ENCODE results near the gene KLRC1. TPM values are rescaled to one million over a fixed set of nuclear protein-coding genes. Genes with fewer than 3 reads are reported as not detected.
A peak's percentile ranks its signal among the peaks of the same experiment; 100 is the strongest.
"Not testable (repeated sequence)": the region's sequence is repeated elsewhere in the genome, so short reads cannot be mapped to it uniquely, and the experiment has no call there.

Gene KLRC1
- total RNA-seq, 1 experiment from 2014 or later = not detected

DNA sequence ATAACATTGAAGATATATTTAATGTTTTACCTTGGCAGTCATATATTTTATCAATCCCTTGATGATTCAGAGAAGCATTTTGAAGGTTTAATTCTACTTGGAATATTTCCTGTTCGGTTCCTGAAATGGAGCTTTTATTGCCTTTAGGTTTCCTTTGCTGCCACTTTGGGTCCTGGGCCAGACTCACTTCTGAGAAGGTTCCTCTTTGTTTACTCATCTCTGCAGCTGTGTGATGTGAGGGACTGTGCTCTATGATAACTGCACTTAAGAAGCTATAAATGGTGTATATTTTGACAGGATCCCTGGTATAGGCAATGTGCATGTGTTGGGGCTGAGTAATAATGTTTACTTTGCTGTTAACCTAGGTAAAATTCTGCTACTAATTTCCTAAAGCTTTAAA is 32.8 kb downstream of the KLRC1 start, which contains the start of gene KLRC3:
KLRC3 (minus strand) TSS at position 262 of the 400 bp plus-strand sequence; CDS start at position 217, 45 bp downstream.
- intact Hi-C loops (cut with micrococcal nuclease; ENCODE audit: unreplicated experiment); H3K36me3 ChIP-seq (ENCODE audit: control insufficient read depth, insufficient read depth, low read length); in situ Hi-C loops (cut with HindIII; ENCODE audit: low pct_unique_long_range_greater_than_20kb, low sequenced_read_pairs); H3K27me3 ChIP-seq (ENCODE audit: control insufficient read depth, insufficient read depth, low read length); ATAC-seq; DNase-seq (ENCODE audit: low read depth, low spot score); BruUV-seq (replicated peaks); H3K4me1 ChIP-seq (ENCODE audit: control insufficient read depth, insufficient read depth, low read length); POLR2A ChIA-PET; H3K9me3 ChIP-seq (ENCODE audit: control insufficient read depth, insufficient read depth, low read depth, low read length); CTCF ChIA-PET: not testable (repeated sequence)
- Histone ChIP-seq H3K27ac (ENCODE audit: low read length) (peak within 1 kb of the TSS; percentile 44; the same call in 1 of the 2 replicates), H3K4me3 (ENCODE audit: low read depth in 2 of 2, low read length in 2 of 2) (peak within 1 kb of the TSS in 1 of 2 experiments; percentile 26; a peak in 1 of 4 replicates)

DNA sequence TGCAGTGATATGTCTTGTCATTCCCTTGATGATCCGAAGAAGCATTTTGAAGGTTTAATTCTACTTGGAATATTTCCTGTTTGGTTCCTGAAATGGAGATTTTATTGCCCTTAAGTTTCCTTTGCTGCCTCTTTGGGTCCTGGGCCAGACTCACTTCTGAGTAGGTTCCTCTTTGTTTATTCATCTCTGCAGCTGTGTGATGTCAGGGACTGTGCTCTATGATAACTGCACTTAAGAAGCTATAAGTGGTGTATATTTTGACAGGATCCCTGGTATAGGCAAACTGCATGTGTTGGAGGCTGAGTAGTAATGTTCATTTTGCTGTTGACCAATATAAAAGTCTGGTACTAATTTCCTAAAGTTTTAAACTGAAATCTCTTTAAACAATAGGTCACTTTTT is 43.8 kb downstream of the KLRC1 start, which contains the start of gene KLRC4:
KLRC4 (minus strand) TSS at position 366 of the 400 bp plus-strand sequence; CDS start at position 184, 182 bp downstream.
- DNase-seq (ENCODE audit: low read depth, low spot score) (no peak), ATAC-seq (peak; percentile 77; the same call in 1 of the 2 replicates)
- Histone ChIP-seq H3K9me3 (ENCODE audit: control insufficient read depth, insufficient read depth, low read depth, low read length) (0 out of 2 replicates have a peak, but pooled peaks cover 2% of the 10 kb centered on the region), H3K4me1 (ENCODE audit: control insufficient read depth, insufficient read depth, low read length) (peaks cover 7% of the 10 kb centered on the region; the same call in 1 of the 2 replicates), H3K4me3 (ENCODE audit: low read depth in 2 of 2, low read length in 2 of 2) (peak within 1 kb of the TSS in 1 of 2 experiments; percentile 12; a peak in 2 of 4 replicates), H3K36me3 (ENCODE audit: control insufficient read depth, insufficient read depth, low read length) (no peaks in the 10 kb centered on the region), H3K27ac (ENCODE audit: low read length) (peak within 1 kb of the TSS; percentile 61), H3K27me3 (ENCODE audit: control insufficient read depth, insufficient read depth, low read length) (no peaks in the 10 kb centered on the region)
- TF ChIP-seq SIN3A (IDR thresholded peaks at IDR 0.05; ENCODE audit: borderline replicate concordance, insufficient read depth, low read depth, low read length) = no peak
- TF ChIP-seq REST (IDR thresholded peaks at IDR 0.05; ENCODE audit: insufficient read depth in 1 of 2, low read depth in 2 of 2, low read length in 1 of 2) = no peak
- no peak for TF ChIP-seq TCF7L2 (IDR thresholded peaks at IDR 0.05; ENCODE audit: low read depth, low read length)
- TF ChIP-seq CTCF (IDR thresholded peaks at IDR 0.05) = no peak
- TF ChIP-seq POLR2AphosphoS5 (IDR thresholded peaks at IDR 0.05; ENCODE audit: low read depth, low read length) = no peak
- in situ Hi-C loops (cut with HindIII; ENCODE audit: low pct_unique_long_range_greater_than_20kb, low sequenced_read_pairs) (no loop called here), intact Hi-C loops (cut with micrococcal nuclease; ENCODE audit: unreplicated experiment) (no loop called here)
- ChIA-PET POLR2A (no interaction called here), CTCF (no interaction called here)
- no TSS peak for BruUV-seq (replicated peaks)

- ATAC-seq = no peak
- H3K4me1 ChIP-seq (ENCODE audit: control insufficient read depth, insufficient read depth, low read length) = peaks cover 7% of the 10 kb centered on the region; the same call in 1 of the 2 replicates
- H3K27me3 ChIP-seq (ENCODE audit: control insufficient read depth, insufficient read depth, low read length) = no peaks in the 10 kb centered on the region
- in situ Hi-C loops (cut with HindIII; ENCODE audit: low pct_unique_long_range_greater_than_20kb, low sequenced_read_pairs) (no loop called here), intact Hi-C loops (cut with micrococcal nuclease; ENCODE audit: unreplicated experiment) (no loop called here)
- CTCF ChIA-PET = no interaction called here
- H3K9me3 ChIP-seq (ENCODE audit: control insufficient read depth, insufficient read depth, low read depth, low read length) = 0 out of 2 replicates have a peak, but pooled peaks cover 2% of the 10 kb centered on the region
- no peaks in the 10 kb centered on the region; the same call in 1 of the 2 replicates for H3K36me3 ChIP-seq (ENCODE audit: control insufficient read depth, insufficient read depth, low read length)
- H3K4me3 ChIP-seq (ENCODE audit: low read depth in 2 of 2, low read length in 2 of 2) = peak overlapping the region in 1 of 2 experiments; percentile 12; a peak in 2 of 4 replicates
- TF ChIP-seq TCF7L2 (IDR thresholded peaks at IDR 0.05; ENCODE audit: low read depth, low read length) = no peak
- no peak for TF ChIP-seq CTCF (IDR thresholded peaks at IDR 0.05)
- TF ChIP-seq REST (IDR thresholded peaks at IDR 0.05; ENCODE audit: insufficient read depth in 1 of 2, low read depth in 2 of 2, low read length in 1 of 2) = no peak
- no peak for TF ChIP-seq SIN3A (IDR thresholded peaks at IDR 0.05; ENCODE audit: borderline replicate concordance, insufficient read depth, low read depth, low read length)
- no peak for TF ChIP-seq POLR2AphosphoS5 (IDR thresholded peaks at IDR 0.05; ENCODE audit: low read depth, low read length)
- no peak for DNase-seq (ENCODE audit: low read depth, low spot score)
- no TSS peak for BruUV-seq (replicated peaks)
- POLR2A ChIA-PET = no interaction called here
- peak overlapping the region; percentile 61; the same call in 1 of the 2 replicates for H3K27ac ChIP-seq (ENCODE audit: low read length)
These were observed 44.3 kb downstream of the KLRC1 start for GRCh38 chr12:10408842-10409241.
